Measurements from ENCODE around the gene FXYD5.

DNA sequence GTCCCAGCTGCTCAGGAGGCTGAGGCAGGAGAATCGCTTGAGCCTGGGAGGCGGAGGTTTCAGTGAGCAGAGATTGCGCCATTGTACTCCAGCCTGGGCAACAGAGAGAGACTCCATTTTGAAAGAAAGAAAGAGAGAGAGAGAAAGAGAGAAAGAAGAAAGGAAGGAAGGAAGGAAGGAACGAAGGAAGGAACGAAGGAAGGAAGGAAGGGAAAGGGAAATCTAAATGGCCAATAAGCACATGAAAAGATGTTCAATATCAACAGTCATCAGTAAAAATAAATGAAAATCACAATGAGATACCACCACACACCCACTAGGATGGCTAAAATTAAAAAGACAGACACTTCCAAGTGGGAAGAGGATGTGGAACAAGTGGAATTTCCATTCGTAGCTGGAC lies 19.7 kb downstream of the FXYD5 start:
- TF ChIP-seq, protein P1, sequence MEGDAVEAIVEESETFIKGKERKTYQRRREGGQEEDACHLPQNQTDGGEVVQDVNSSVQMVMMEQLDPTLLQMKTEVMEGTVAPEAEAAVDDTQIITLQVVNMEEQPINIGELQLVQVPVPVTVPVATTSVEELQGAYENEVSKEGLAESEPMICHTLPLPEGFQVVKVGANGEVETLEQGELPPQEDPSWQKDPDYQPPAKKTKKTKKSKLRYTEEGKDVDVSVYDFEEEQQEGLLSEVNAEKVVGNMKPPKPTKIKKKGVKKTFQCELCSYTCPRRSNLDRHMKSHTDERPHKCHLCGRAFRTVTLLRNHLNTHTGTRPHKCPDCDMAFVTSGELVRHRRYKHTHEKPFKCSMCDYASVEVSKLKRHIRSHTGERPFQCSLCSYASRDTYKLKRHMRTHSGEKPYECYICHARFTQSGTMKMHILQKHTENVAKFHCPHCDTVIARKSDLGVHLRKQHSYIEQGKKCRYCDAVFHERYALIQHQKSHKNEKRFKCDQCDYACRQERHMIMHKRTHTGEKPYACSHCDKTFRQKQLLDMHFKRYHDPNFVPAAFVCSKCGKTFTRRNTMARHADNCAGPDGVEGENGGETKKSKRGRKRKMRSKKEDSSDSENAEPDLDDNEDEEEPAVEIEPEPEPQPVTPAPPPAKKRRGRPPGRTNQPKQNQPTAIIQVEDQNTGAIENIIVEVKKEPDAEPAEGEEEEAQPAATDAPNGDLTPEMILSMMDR (IDR thresholded peaks at IDR 0.05), result no peak
- TF ChIP-seq POLR2A (IDR thresholded peaks at IDR 0.05), result no peak

All from uterus (tissue), 2 donors.